NCI-H2171 treated with DMSO at 0.1 percent for 48 hours (cell line): ENCODE data around the gene LYPLAL1.
"Not testable (repeated sequence)": the region's sequence is repeated elsewhere in the genome, so short reads cannot be mapped to it uniquely, and the experiment has no call there.

ENCODE experiments used
- DNase-seq: peaks from one replicate; lab custom pipeline; 2025; lab: John Stamatoyannopoulos, UW

LYPLAL1 gene

GRCh38 chr1:219163401-219163954 lies 10.2 kb upstream of the LYPLAL1 start:
- DNase-seq = no peak

GRCh38 chr1:219171192-219171935 lies 2.3 kb upstream of the LYPLAL1 start:
- DNase-seq = peak; percentile 39

DNA sequence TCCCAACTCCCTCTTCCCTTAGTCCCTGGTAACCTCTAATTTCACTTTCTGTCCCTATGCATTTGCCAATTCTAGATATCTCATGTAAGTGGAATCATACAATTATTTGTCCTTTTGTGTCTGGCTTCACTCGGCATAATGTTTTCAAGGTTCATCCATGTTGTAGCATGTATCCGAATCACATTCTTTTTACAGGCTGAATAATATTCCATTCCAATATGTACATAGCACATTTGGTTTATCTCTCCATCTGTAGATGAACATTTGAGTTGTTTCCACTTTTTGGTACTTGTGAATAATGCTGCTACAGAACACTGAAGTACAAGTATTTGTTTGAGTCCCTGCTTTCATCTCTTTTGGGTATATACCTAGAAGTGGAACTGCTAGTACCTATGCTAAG lies 857 bp upstream of the LYPLAL1 start:
- no peak for DNase-seq

DNA sequence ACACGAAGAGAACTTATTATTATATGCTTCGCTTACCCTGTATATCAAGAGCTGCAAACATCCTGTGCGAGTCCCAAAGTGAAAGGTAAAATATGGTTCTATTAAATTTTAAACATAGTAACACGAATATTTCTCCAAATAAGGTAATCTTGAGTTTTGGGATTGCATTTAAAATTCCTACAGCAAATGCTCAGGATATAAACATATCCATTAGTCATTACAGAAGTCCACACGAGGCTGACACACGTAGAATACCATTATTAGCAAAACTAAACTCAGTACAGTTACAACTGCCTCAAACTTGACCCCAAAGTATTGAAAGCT lies 282 bp upstream of the LYPLAL1 start:
- no peak for DNase-seq

DNA sequence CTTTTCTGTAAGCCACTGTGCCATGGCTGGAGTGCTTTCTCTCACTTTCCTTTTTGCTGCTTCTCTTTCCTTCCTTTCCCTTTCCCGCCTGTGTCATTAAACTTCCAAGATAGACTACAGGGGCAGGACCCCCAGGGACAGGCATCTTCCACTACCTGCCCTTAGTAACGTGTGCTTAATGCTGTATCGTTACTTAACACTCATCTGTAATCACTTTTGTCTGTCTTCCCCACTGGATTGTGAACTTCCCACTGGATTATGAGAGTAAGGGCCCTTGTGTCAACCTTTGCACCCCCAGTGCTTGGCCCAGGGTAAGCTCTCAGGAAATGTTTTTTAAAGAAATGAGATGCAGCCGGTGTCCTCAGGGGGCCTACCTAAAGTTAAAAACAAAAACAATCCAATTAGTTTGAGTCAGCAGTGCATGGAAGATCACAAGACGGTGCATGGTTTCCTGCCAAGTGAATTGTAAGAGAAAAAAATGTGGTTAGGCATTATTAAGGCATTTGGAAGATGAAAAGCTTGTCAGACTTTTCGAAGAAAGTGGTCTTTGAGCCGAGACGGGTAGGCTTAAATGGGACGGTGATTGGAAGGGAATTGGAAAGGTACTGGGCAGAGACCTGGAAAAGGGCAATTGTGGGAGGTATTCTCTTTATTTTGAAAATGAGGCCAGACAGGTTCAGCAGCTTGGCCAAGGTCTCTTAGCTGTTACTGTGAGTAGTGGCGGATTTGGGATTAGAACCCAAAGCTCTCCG lies 958 bp downstream of the LYPLAL1 start:
- DNase-seq = peak; percentile 52

GRCh38 chr1:219175212-219175564 lies 1.5 kb downstream of the LYPLAL1 start:
- no peak for DNase-seq

GRCh38 chr1:219176168-219176567 lies 2.5 kb downstream of the LYPLAL1 start:
- no peak for DNase-seq

DNA sequence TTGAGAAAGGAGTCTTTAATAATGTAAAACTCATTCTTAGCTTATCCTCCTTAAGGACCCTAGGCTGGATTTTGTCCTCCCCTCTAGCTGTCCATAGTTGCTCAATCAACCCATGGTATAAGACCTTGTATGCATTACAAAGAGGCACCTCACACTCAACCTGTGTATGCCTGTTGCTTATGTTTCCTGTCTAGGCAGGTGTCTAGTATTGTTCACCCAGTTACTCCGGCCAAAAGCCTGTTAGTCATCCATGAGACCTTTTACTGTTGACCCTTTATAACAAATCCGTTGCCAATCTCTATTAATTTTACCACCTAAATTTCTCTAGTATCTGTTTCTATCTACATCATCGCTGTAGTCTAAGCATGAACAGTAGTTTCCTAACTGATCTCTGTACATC lies 3.7 kb downstream of the LYPLAL1 start:
- DNase-seq = no peak

DNA sequence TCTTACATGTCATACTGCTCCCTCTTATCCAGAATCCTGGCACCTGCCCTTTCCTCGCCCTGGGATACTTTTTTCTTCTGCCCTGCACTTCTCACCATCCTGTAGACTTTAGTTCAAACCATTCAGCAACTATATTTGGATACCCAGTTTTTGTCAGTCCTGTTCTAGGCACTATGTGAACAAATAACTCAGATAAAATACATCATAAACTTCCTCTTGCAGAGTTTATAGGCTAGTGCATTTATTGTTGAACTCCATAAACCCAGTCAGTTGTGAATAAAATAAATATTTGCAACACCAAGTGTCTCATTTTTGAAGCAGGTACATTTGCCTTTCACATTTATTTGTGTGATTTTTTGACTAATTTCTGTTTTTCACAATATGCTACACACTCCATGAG lies 4.3 kb downstream of the LYPLAL1 start:
- DNase-seq = no peak

- no peak for DNase-seq
These were observed 5.6 kb downstream of the LYPLAL1 start for GRCh38 chr1:219179293-219179692.

GRCh38 chr1:219184337-219184736 lies 10.7 kb downstream of the LYPLAL1 start:
- DNase-seq = no peak

- no peak for DNase-seq
These were observed 11.9 kb downstream of the LYPLAL1 start for GRCh38 chr1:219185486-219186117.

GRCh38 chr1:219188331-219188803 lies 14.7 kb downstream of the LYPLAL1 start:
- DNase-seq = no peak

DNA sequence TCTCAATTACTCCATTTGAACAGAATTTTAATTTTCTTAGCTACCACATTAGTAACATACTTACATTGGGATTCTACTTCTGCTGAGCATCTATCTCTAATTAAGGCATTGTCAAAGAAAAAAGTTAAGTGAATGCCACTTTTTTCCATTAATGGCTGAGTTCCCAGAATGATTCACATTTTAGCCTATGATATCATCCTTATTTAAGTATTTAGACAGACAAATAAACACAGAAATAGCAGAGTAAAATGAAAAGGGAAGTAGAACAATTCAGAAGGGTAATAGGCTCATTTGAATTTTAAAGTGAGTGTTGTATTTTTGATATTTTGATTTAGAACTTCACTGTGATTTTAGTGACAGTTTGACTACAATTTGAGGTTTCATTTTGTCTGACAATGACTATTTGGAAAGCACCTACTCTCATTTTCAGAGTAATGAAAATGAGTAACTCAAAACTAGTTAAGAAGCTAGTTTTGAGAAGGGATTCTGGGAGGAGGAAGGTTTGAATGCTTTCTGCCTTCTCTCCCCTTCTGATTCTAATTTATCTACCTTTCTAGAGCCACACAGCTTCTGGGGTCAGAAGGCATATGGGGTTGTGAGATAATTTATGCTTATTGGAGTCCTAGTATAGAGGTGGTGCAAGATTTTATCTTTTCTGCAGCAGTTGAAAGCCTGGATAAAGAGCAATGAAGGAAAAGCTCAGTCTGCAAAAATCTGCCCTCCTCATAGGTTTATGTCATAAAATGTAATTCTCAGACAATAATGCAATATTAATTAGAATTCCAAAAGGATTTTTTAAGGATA lies 15.5 kb downstream of the LYPLAL1 start:
- no peak for DNase-seq

GRCh38 chr1:219189952-219190351 lies 16.3 kb downstream of the LYPLAL1 start:
- DNase-seq = no peak

DNA sequence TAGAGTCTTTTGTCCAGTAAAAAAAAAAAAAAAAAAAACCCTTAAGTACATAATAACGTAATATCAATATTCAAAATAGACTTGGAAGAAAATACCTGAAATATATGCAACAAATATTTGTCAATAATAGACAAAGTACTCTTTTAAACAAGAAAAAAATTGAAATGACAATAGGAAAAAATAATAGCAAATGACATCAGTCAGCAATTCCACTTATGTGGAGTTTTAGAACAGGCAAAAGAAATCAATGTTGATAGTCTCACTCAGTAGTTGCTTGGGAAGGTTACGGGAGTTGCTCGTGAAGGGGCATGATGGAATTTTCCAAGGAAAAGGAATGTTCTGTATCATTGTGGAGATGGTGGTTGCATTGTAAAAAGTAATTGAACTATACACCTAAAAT lies 16.9 kb downstream of the LYPLAL1 start:
- no peak for DNase-seq

DNA sequence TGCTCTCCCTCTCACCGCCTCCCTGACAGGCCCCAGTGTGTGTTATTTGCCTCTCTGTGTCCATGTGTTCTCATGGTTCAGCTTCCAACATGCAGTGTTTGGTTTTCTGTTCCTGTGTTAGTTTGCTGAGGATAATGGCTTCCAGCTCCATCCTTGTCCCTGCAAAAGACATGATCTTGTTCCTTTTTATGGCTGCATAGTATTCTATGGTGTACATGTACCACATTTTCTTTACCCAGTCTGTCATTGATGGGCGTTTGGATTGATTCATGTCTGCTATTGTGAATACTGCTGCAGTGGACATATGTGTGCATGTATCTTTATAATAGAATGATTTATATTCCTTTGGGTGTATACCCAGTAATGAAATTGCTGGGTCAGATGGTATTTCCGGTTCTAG lies 22.2 kb downstream of the LYPLAL1 start:
- not testable (repeated sequence) for DNase-seq

GRCh38 chr1:219201656-219202055 lies 28.0 kb downstream of the LYPLAL1 start:
- DNase-seq = no peak

DNA sequence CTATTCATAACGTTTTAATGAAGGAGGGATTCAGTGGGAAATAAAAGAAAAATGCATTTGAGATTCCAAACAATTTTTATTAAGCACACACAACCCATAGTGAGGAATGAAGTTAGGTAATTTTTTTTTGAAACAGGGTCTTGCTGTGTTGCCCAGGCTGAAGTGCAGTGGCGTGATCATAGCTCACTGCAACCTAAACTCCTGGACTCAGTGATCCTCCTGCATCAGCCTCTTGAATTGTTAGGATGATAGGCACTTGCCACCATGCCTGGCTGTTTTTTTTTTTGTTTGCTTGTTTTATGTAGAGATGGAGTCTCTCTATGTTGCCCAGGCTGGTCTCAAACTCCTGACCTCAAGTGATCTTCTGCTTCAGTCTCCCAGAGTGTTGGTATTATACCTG lies 28.9 kb downstream of the LYPLAL1 start:
- no peak for DNase-seq

- no peak for DNase-seq
These were observed 32.7 kb downstream of the LYPLAL1 start for GRCh38 chr1:219206350-219206749.

GRCh38 chr1:219209578-219209977 lies 35.9 kb downstream of the LYPLAL1 start:
- DNase-seq = no peak

- DNase-seq = no peak
These were observed 36.4 kb downstream of the LYPLAL1 start for GRCh38 chr1:219210067-219210466.
